NK-92 treated with Interleukin-12 subunit alpha and Interleukin-12 subunit beta, amount 100 ng/mL, for 24 hours (cell line): ENCODE data around the gene PER3.

ENCODE experiments used
- DNase-seq: peaks from one replicate; lab custom pipeline; 2025; lab: John Stamatoyannopoulos, UW

Gene PER3

DNA sequence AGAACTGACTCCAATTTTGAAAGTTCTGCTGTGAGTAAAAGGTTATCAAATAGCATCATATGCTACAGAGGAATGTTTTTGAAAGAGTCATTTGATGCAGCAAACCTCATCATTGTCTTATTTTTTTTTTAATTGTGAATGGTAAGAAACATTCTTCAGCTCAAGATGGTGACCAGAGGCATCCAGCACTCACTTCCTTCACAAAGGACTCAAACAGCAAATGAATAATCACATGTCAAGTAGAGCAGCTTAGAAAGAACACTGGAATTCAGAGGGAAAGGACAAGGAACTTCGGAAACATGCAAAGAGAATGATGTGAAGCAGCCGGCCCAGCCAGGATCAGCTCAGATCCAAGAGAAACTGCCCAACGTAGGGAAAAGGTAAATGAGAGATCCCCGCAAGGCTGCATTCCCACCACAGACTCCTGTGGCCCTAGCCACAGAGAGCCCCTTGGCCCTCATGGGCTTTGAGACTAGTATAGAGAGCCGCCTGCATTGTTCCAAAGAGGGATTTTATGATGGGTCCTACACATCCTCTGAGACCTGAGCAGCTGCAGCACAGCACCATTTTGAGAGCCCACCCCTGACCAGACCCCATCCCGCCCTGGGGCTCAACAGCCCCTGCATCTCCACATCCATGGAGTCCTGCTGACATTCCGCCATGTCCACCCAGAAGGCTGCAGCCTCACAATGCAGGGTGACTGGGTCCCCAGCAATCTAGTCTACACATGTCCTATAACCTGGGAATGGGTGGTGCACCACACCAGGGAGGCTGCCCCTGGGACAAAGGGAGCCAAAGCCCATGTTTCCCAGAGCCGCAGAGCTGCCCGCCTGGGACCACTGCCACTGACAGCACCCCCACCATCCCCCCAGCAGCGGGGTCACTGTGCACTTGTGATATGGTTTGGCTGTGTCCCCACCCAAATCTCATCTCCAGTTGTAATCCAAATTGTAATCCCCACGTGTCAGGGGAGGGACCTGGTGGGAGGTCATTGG is 90.0 kb downstream of the PER3 start:
- DNase-seq = no peak

DNA sequence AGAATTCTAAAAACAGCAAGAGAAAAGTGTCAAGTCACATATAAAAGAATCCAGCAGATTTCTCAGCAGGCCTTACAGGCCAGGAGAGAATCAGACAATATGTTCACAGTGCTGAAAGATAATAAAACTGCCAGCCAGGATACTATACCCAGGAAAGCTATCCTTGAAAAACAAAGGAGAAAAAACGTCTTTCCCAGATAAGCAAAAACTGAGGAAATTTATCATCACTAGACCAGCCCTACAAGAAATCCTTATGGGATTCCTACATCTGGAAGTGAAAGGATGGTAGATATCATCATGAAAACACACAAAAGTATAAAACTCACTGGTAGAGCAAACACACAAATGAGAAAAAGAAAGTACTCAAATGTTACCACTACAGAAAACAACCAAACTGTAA is 93.9 kb downstream of the PER3 start:
- no peak for DNase-seq

DNA sequence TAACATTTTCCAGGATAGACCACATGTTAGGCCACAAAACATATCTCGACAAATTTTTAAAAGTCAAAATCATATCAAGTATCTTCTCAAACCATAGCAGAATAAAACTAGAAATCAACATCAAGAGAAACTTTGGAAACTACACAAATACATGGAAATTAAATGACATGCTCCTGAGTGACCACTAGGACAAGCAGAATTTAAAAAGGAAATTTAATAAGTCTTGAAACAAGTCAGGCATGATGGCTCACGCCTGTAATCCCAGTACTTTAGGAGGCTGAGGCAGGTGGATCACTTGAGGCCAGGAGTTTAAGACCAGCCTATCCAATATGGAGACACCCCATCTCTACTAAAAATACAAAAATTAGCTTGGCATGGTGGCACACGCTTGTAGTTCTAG is 95.1 kb downstream of the PER3 start:
- DNase-seq = no peak

- no peak for DNase-seq
These were observed 100.7 kb downstream of the PER3 start for GRCh38 chr1:7884757-7885156.

- no peak for DNase-seq
These were observed 101.7 kb downstream of the PER3 start for GRCh38 chr1:7885513-7886404.

DNA sequence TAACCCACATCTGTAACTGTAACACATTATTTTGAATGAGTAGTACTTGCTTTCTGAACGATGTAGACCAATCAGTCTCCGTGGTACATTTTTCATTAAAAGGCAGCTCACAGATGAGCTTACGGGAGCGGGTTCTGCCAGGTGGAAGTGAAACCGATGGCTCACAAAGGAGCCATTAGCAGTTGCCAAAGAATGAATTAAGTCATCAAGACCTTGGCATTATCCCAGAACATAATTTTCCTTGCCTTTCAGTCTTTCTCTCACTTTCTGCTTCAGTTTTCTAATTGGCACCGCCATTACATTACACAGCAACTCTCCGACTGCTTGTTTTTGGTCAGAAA is 102.3 kb downstream of the PER3 start:
- no peak for DNase-seq

DNA sequence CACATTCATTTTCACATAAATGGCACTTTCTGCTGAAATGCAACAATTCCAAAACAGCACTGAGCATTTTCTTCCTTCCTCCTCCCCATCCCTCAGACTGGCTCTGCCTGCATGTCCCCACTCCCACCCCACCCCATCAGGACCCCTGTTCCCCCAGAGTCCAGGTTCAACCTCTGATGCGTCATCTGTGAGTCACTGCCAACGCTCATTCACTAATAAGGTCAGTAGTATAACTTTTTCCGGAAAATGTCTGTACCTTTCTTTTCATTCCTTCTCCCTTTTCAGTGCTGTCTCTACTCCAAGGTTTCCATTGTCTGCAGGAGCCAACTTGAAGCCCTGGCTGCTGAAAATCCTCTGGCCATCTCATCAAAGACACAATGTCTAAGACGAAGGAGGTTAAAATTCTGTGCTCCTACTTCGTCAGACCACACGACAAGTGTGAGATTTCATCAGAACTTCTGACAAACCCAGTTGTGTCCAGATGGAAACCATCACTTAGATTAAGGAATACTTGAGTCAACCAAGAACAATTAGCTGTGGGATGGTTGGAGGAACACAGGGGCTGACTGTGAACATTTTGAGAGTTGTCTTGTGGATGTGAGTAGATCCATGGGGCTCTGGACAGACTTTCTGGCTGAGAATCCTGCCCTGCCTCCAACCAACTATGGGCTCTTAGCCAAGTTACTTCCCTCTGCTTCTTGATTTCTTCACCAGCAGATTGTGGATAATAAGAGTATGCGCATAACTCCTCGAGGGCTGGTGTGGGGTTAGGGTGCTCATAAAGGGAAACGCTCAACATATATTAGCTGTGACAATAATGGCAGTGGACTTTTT is 104.4 kb downstream of the PER3 start:
- no peak for DNase-seq

DNA sequence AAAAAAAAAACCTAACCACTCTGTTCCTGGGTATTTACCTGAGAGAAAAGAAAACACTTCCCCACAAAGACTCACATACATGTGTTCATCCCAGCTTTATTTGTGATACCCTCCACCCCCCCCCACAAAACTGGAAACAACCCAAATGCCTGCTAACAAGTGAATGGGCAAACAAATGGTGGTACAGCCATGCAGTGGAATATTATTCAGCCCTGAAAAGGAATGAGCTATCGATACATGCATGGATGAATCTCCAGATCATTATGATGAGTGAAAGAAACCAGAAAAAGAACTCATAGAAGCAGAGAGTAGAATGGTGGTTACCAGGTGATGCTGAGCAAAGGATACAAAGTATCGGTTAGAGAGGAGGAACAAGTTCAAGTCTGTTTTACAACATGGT is 106.8 kb downstream of the PER3 start:
- no peak for DNase-seq

DNA sequence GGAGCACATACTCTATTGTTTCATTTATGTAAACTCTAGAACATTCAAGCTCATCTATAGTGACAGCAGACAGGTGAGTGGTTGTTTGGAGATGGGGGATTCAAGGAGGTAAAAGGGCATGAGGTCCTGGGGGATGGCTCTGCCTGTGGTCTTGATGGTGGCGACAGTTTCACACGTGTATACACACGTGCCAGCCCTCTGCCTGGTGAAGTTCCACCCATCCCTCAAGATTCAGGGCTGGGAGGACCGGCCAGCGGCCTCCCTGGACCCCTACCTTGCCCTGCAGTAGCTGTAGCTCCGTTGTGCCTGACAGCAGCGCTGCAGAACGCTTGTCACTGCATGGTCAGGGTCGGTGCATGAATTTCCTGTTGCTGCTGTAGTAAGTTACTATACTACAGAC is 107.7 kb downstream of the PER3 start:
- DNase-seq = no peak

- no peak for DNase-seq
These were observed 109.6 kb downstream of the PER3 start for GRCh38 chr1:7893529-7894180.
